RWPE1 (cell line): ENCODE measurements around the gene ESPN.
"Not testable (repeated sequence)": the region's sequence is repeated elsewhere in the genome, so short reads cannot be mapped to it uniquely, and the experiment has no call there.

Experiments
- CTCF ChIA-PET: fragments of 350-600 bp; sonication (Branson Sonifier 250); formaldehyde crosslinking; extraction: SDS; loops from one replicate; lab custom pipeline; 2021; lab: Yijun Ruan, JAX
- POLR2A ChIA-PET: fragments of 400-600 bp; formaldehyde crosslinking; extraction: SDS; loops from one replicate; lab custom pipeline; 2020; ENCODE audit warnings: antibody characterized with exemption; ENCODE audit not compliant: low non-redundant PET; lab: Yijun Ruan, JAX
- DNase-seq: peaks from one replicate; pipeline ENCODE4 v3.0.0; 2012; ENCODE audit warnings: low spot score
- H3K27ac ChIP-seq: fragments of 450-650 bp; 2 replicates; pipeline ENCODE4 v1.5.1; 2017
- CTCF ChIP-seq: fragments of 450-650 bp; conservative IDR thresholded peaks from 2 replicates; pipeline ENCODE4 v1.5.1; 2017; ENCODE audit warnings: low read depth, mild to moderate bottlenecking

Gene ESPN

GRCh38 chr1:6454856-6455751, 30.5 kb downstream of the ESPN start:
- ChIA-PET CTCF (interaction anchor here (0.6 kb wide), 1 partner anchor 209 kb away, joined by 9 read pairs; no protein-coding TSS in a partner anchor), POLR2A (no interaction called here)
- no peak for DNase-seq
- no peak overlapping the region for H3K27ac ChIP-seq
- TF ChIP-seq CTCF, result no peak

- POLR2A ChIA-PET, H3K27ac ChIP-seq, DNase-seq: not testable (repeated sequence)
- CTCF ChIA-PET, result interaction anchor here (0.6 kb wide), 2 partner anchors 205 to 210 kb away, joined by 3 to 9 read pairs; no protein-coding TSS in a partner anchor
These were observed 31.4 kb downstream of the ESPN start for GRCh38 chr1:6455752-6456520.

GRCh38 chr1:6456800-6457466, 32.4 kb downstream of the ESPN start:
- no peak for DNase-seq
- no peak overlapping the region for H3K27ac ChIP-seq
- CTCF ChIA-PET, result interaction anchor here (0.6 kb wide), 2 partner anchors 46 to 206 kb away, joined by 3 read pairs; no protein-coding TSS in a partner anchor
- POLR2A ChIA-PET, result no interaction called here
- no peak for TF ChIP-seq CTCF

GRCh38 chr1:6459850-6460265, 35.3 kb downstream of the ESPN start:
- TF ChIP-seq CTCF, result no peak
- no peak for DNase-seq
- peak overlapping the region; percentile 31; the same call in 1 of the 2 replicates for H3K27ac ChIP-seq
- POLR2A ChIA-PET, result interaction anchor here (0.6 kb wide), 1 partner anchor 45 kb away, joined by 3 read pairs; no protein-coding TSS in a partner anchor
- CTCF ChIA-PET, result interaction anchor here (0.6 kb wide), 1 partner anchor 18 kb away, joined by 8 read pairs; no protein-coding TSS in a partner anchor

GRCh38 chr1:6460301-6461050, 35.9 kb downstream of the ESPN start:
- TF ChIP-seq CTCF, result no peak
- CTCF ChIA-PET, result interaction anchor here (0.6 kb wide), 1 partner anchor 37 kb away, joined by 3 read pairs; no protein-coding TSS in a partner anchor
- no peak overlapping the region for H3K27ac ChIP-seq
- DNase-seq, result no peak
- POLR2A ChIA-PET, result interaction anchor here (0.6 kb wide), 1 partner anchor 46 kb away, joined by 3 read pairs; no protein-coding TSS in a partner anchor

GRCh38 chr1:6461051-6461530, 36.5 kb downstream of the ESPN start:
- POLR2A ChIA-PET, result no interaction called here
- no peak for DNase-seq
- CTCF ChIA-PET, result interaction anchor here (0.6 kb wide), 1 partner anchor 37 kb away, joined by 3 read pairs; no protein-coding TSS in a partner anchor
- no peak for TF ChIP-seq CTCF
- H3K27ac ChIP-seq, result no peak overlapping the region
